Neuronal stem cell (in vitro differentiated cells): Measurements from ENCODE around the gene ANKRD13A.
"Not testable (repeated sequence)": the region's sequence is repeated elsewhere in the genome, so short reads cannot be mapped to it uniquely, and the experiment has no call there.

Experiments
- DNase-seq: peaks from one replicate; pipeline ENCODE4 v3.0.0-alpha.2; 2013; ENCODE audit warnings: low spot score
- H2AFZ ChIP-seq: one replicate; pipeline ENCODE4 v1.6.1; 2013; ENCODE audit warnings: mild to moderate bottlenecking, low read length, inconsistent platforms
- H2AK5ac ChIP-seq: 2 replicates; pipeline ENCODE4 v1.6.1; 2013; ENCODE audit warnings: low read depth, mild to moderate bottlenecking, inconsistent platforms, low read length, moderate library complexity, mixed read lengths
- H2BK120ac ChIP-seq: 2 replicates; pipeline ENCODE4 v1.6.1; 2013; ENCODE audit warnings: low read depth, mild to moderate bottlenecking, inconsistent platforms, low read length, moderate library complexity, mixed read lengths
- H2BK12ac ChIP-seq: one replicate; pipeline ENCODE4 v1.6.1; 2013; ENCODE audit warnings: low read length, inconsistent platforms
- H2BK15ac ChIP-seq: 2 replicates; pipeline ENCODE4 v1.6.1; 2013; ENCODE audit warnings: mild to moderate bottlenecking, low read length, inconsistent platforms, mixed read lengths
- H2BK5ac ChIP-seq: one replicate; pipeline ENCODE4 v1.6.1; 2013; ENCODE audit warnings: inconsistent platforms, mild to moderate bottlenecking, low read length, moderate library complexity
- H3K14ac ChIP-seq: one replicate; pipeline ENCODE4 v1.6.1; 2013; ENCODE audit warnings: low read length, inconsistent platforms
- H3K18ac ChIP-seq: 2 replicates; pipeline ENCODE4 v1.6.1; 2013; ENCODE audit warnings: low read length, inconsistent platforms
- H3K23ac ChIP-seq: 2 replicates; pipeline ENCODE4 v1.6.1; 2013; ENCODE audit warnings: low read depth, mild to moderate bottlenecking, mixed read lengths, low read length, inconsistent platforms; ENCODE audit not compliant: poor library complexity
- H3K27ac ChIP-seq: replicated peaks from 3 replicates; pipeline ENCODE4 v1.5.1; 2013; ENCODE audit warnings: low read length, inconsistent platforms
- H3K27me3 ChIP-seq, 3 experiments: 2 replicates each; pipeline ENCODE4 v1.6.1; 2013; ENCODE audit warnings: low read length in 3 of 3, mild to moderate bottlenecking in 2 of 3, inconsistent platforms in 1 of 3, low read depth in 1 of 3, mixed read lengths in 1 of 3, moderate library complexity in 1 of 3; ENCODE audit not compliant: control insufficient read depth in 3 of 3, insufficient read depth in 3 of 3
- H3K36me3 ChIP-seq, 2 donors: replicated peaks in 1 of 2; 2 replicates each; pipeline ENCODE4 v1.6.1; 2013; ENCODE audit warnings: low read length in 2 of 2; ENCODE audit not compliant: control insufficient read depth in 2 of 2, insufficient read depth in 2 of 2
- H3K4ac ChIP-seq: 2 replicates; pipeline ENCODE4 v1.6.1; 2013; ENCODE audit warnings: inconsistent platforms, mild to moderate bottlenecking, low read length, moderate library complexity
- H3K4me1 ChIP-seq, 2 donors: 1 replicate in 1 of 2; 2 replicates in 1 of 2; pipeline ENCODE4 v1.6.1; 2013; ENCODE audit warnings: low read length in 2 of 2, low read depth in 1 of 2; ENCODE audit not compliant: control insufficient read depth in 2 of 2, insufficient read depth in 1 of 2
- H3K4me2 ChIP-seq: one replicate; pipeline ENCODE4 v1.6.1; 2013; ENCODE audit warnings: mild to moderate bottlenecking, low read length, inconsistent platforms; ENCODE audit not compliant: insufficient read depth, poor library complexity, severe bottlenecking
- H3K4me3 ChIP-seq, 2 donors: 2 replicates each; pipeline ENCODE4 v1.5.1; 2013; ENCODE audit warnings: low read length in 2 of 2, mild to moderate bottlenecking in 2 of 2, inconsistent platforms in 1 of 2, moderate library complexity in 1 of 2
- H3K79me1 ChIP-seq: one replicate; pipeline ENCODE4 v1.6.1; 2013; ENCODE audit warnings: low read depth, mild to moderate bottlenecking, inconsistent platforms, low read length, moderate library complexity
- H3K9ac ChIP-seq: one replicate; pipeline ENCODE4 v1.6.1; 2013; ENCODE audit warnings: mild to moderate bottlenecking, low read depth, low read length, inconsistent platforms; ENCODE audit not compliant: poor library complexity
- H3K9me3 ChIP-seq, 2 donors: replicated peaks in 1 of 2; 2 replicates each; pipeline versions ENCODE3 to v1.6.1; 2013; ENCODE audit warnings: low read length in 2 of 2, mild to moderate bottlenecking in 2 of 2, inconsistent platforms in 1 of 2, low read depth in 1 of 2, mixed read lengths in 1 of 2, moderate library complexity in 1 of 2; ENCODE audit not compliant: control insufficient read depth in 2 of 2, insufficient read depth in 1 of 2
- H4K8ac ChIP-seq: one replicate; pipeline ENCODE4 v1.6.1; 2013; ENCODE audit warnings: low read depth, mild to moderate bottlenecking, inconsistent platforms, low read length, moderate library complexity
- H4K91ac ChIP-seq: one replicate; pipeline ENCODE4 v1.6.1; 2013; ENCODE audit warnings: low read length, low read depth, mild to moderate bottlenecking, inconsistent platforms; ENCODE audit not compliant: poor library complexity
- WGBS, 2 donors: extraction: QIAGEN DNeasy Blood & Tissue Kit; methylation state at CpG; one replicate each; pipeline ENCODE4 v1.1.7; 2013; ENCODE audit warnings: missing lambda C conversion rate in 2 of 2, mixed read lengths in 1 of 2; ENCODE audit not compliant: insufficient read length in 2 of 2, insufficient replicate concordance in 1 of 2; ENCODE audit errors: extremely low coverage in 2 of 2; 5-methylcytosine and 5-hydroxymethylcytosine counted together

The ANKRD13A gene

DNA sequence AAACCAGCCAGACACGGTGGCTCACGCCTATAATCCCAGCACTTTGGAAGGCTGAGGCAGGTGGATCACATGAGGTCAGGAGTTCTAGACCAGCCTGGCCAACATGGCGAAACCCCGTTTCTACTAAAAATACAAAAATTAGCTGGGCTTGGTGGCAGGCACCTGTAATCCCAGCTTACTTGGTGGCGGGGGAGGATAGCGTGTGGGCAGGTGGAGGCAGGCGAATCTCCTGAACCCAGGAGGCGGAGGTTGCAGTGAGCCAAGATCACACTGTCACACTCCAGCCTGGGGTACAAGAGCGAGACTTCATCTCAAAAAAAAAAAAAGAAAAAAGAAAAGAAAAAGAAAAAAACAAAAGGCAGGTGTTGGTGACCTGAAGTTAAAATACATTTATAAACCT is 73.4 kb downstream of the ANKRD13A start:
- no CpG with 5 or more reads among the region's 9 CpGs for WGBS, 2 donors

DNA sequence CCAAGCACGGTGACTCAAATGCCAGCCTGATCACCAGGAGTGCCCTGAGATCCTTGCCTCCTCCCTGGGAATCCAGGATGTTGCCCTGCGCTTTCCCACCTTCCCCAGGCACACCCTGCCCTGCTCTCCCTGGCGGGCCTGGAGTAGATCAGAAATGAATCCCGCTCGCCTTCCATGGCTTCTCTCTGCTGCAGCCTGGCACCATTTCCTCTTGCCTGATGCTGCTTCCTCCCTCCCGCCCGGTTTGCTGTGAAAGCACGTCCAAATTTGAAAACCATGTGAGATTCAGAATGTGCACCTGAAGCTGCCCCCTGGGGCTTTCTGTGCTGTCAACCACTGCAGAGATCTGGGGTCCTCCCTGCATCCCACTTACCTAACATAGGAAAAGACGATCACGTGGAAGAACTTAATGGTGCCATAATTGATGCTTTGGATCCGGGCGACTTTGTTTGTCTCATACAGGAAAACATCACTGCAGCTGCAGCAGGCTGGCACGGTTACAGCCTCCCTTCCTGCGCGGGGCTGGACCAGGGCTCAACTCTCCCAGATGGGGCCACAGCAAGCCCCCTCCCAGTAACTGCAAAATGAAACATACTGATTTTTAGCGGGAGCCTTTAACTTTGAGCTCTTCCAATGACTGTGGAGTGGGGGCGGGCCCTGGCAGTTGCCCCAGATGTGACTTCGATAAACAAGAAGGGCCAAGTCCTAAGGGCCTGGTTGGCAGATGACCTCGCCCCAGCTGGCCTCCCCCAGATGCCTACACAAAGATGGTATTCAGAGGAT is 74.0 kb downstream of the ANKRD13A start:
- WGBS, 2 donors: no CpG with 5 or more reads among the region's 19 CpGs
- Histone ChIP-seq H3K79me1 (peaks cover 2% of the 10 kb centered on the region), H3K4ac (no peak overlapping the region), H3K27ac (no peak overlapping the region), H3K14ac (no peak overlapping the region), H4K91ac (no peak overlapping the region), H3K4me3 (no peak overlapping the region), H2AK5ac (no peak overlapping the region), H2BK15ac (no peak overlapping the region), H3K27me3 (peaks cover 0 to 3% (median 0%) of the 10 kb centered on the region in 3 experiments), H3K4me1 (peaks cover 0 to 1% of the 10 kb centered on the region in 2 donors), H2BK12ac (no peak overlapping the region), H2BK5ac (no peak overlapping the region), H2BK120ac (no peak overlapping the region), H3K18ac (no peak overlapping the region), H3K4me2 (no peak overlapping the region), H3K23ac (no peak overlapping the region), H4K8ac (no peak overlapping the region), H3K9me3 (no peaks in the 10 kb centered on the region), H2AFZ (peak overlapping the region; percentile 65), H3K9ac (no peak overlapping the region), H3K36me3 (no peaks in the 10 kb centered on the region)
- no peak for DNase-seq

More for the DNA sequence above, 73.4 kb downstream of the ANKRD13A start:
- not testable (repeated sequence) for H3K36me3 ChIP-seq, H4K8ac ChIP-seq, H2BK12ac ChIP-seq, H2BK5ac ChIP-seq, H3K27ac ChIP-seq, H3K9me3 ChIP-seq, H2BK120ac ChIP-seq, H2BK15ac ChIP-seq, H3K4me1 ChIP-seq, H2AK5ac ChIP-seq, H3K23ac ChIP-seq, H4K91ac ChIP-seq, DNase-seq, H3K18ac ChIP-seq, H2AFZ ChIP-seq, H3K79me1 ChIP-seq, H3K14ac ChIP-seq, H3K27me3 ChIP-seq, H3K9ac ChIP-seq, H3K4ac ChIP-seq, H3K4me2 ChIP-seq, H3K4me3 ChIP-seq

DNA sequence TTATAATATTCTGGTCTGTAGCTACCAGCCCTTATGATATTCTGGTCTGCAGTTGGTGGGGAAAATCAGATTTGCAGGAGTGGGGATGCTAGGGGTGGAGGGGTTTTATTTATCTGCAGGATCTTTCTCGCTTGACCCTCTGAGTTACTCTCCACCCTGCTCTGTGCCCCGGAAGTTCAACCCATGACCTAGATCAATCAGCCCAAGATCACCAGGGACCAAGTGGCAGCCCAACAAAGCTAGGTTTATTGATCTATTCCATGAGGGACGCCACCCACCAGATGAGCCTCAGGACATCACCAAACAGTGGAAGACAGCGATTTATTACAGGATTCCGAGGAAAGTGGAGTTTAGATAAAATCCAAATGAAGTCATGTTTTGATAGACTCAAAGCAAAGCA is 74.9 kb downstream of the ANKRD13A start:
- H3K79me1 ChIP-seq: no peaks in the 10 kb centered on the region
- no peak overlapping the region for H2BK5ac ChIP-seq
- no peak overlapping the region for H2BK15ac ChIP-seq
- H3K36me3 ChIP-seq: no peaks in the 10 kb centered on the region
- peak overlapping the region; percentile 4 for H2AFZ ChIP-seq
- no peak overlapping the region for H3K4me2 ChIP-seq
- no peak for DNase-seq
- H3K18ac ChIP-seq: no peak overlapping the region
- H3K4ac ChIP-seq: no peak overlapping the region
- H2BK12ac ChIP-seq: no peak overlapping the region
- no peak overlapping the region for H2AK5ac ChIP-seq
- H2BK120ac ChIP-seq: no peak overlapping the region
- peaks cover 0 to 3% (median 0%) of the 10 kb centered on the region in 3 experiments for H3K27me3 ChIP-seq
- no peaks in the 10 kb centered on the region for H3K9me3 ChIP-seq
- H3K4me3 ChIP-seq: no peak overlapping the region
- peaks cover 0 to 1% of the 10 kb centered on the region in 2 donors for H3K4me1 ChIP-seq
- no peak overlapping the region for H4K91ac ChIP-seq
- WGBS, 2 donors: no CpG with 5 or more reads among the region's 5 CpGs
- no peak overlapping the region for H3K27ac ChIP-seq
- H3K14ac ChIP-seq: no peak overlapping the region
- no peak overlapping the region for H3K9ac ChIP-seq
- no peak overlapping the region for H3K23ac ChIP-seq
- no peak overlapping the region for H4K8ac ChIP-seq

DNA sequence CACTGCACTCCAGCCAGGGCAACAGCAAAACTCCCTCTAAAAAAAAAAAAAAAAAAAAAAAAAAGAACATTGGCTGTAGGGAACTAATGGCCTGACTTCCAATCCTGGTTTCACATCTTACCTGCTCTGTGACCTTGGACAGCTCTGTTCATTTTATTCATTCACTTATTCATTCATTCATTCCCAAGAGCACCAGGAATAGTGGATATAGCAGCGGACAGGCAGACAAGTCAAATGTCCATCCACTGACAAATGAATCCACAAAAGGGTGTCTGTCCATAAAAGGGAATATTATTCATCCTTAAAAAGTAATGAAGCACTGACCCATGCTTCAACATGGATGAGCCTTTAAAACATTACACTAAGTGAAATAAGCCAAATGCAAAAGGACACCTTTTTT is 76.7 kb downstream of the ANKRD13A start:
- no peak overlapping the region for H3K18ac ChIP-seq
- H2AK5ac ChIP-seq: no peak overlapping the region
- no peak overlapping the region for H2BK120ac ChIP-seq
- H3K4me1 ChIP-seq: peaks cover 0 to 1% of the 10 kb centered on the region in 2 donors
- H2BK12ac ChIP-seq: no peak overlapping the region
- no peak overlapping the region for H3K14ac ChIP-seq
- no peak overlapping the region for H3K4me3 ChIP-seq
- no peak overlapping the region for H4K91ac ChIP-seq
- H3K27me3 ChIP-seq: peaks cover 0 to 3% (median 0%) of the 10 kb centered on the region in 3 experiments
- no peak overlapping the region for H3K27ac ChIP-seq
- no peak overlapping the region for H3K23ac ChIP-seq
- no peak overlapping the region for H3K4ac ChIP-seq
- no peaks in the 10 kb centered on the region for H3K79me1 ChIP-seq
- H3K36me3 ChIP-seq: no peaks in the 10 kb centered on the region
- no peak overlapping the region for H3K4me2 ChIP-seq
- H3K9me3 ChIP-seq: no peaks in the 10 kb centered on the region
- no peak overlapping the region for H3K9ac ChIP-seq
- WGBS, 2 donors: no CpG with 5 or more reads among the region's 1 CpG
- no peak overlapping the region for H2BK15ac ChIP-seq
- H2BK5ac ChIP-seq: no peak overlapping the region
- no peak overlapping the region for H4K8ac ChIP-seq
- DNase-seq: no peak
- no peak overlapping the region for H2AFZ ChIP-seq
